SU-DHL-6 (cell line): ENCODE measurements around the gene SLC39A7.

ENCODE experiments used
- H2AFZ ChIP-seq: fragments of 200-600 bp; sonication (generic); 2 replicates; pipeline ENCODE4 v1.6.1; 2014; ENCODE audit warnings: low read depth, mild to moderate bottlenecking, moderate library complexity, mixed read lengths, antibody characterized with exemption, low read length; ENCODE audit not compliant: severe bottlenecking
- H3F3A ChIP-seq: fragments of 200-600 bp; shearing (Covaris generic); 2 replicates; pipeline ENCODE4 v1.6.0; 2016; ENCODE audit warnings: antibody characterized with exemption, mild to moderate bottlenecking; ENCODE audit not compliant: insufficient read depth
- H3K27ac ChIP-seq: fragments of 200-600 bp; sonication (generic); 2 replicates; pipeline ENCODE4 v1.5.1; 2016; ENCODE audit warnings: low read depth, mild to moderate bottlenecking, low read length, moderate library complexity, mixed read lengths
- H3K27me3 ChIP-seq: fragments of 200-600 bp; sonication (generic), shearing (Covaris generic); 2 replicates; pipeline ENCODE4 v1.6.0; 2014; ENCODE audit warnings: mild to moderate bottlenecking, low read length
- H3K36me3 ChIP-seq: fragments of 200-600 bp; sonication (generic); 2 replicates; pipeline ENCODE4 v1.6.1; 2014; ENCODE audit warnings: mild to moderate bottlenecking, low read length, mixed read lengths
- H3K4me2 ChIP-seq: fragments of 300-600, 200-600 bp; shearing (Covaris generic), sonication (generic); 2 replicates; pipeline ENCODE4 v1.6.0; 2014; ENCODE audit warnings: low read length, low read depth, mild to moderate bottlenecking; ENCODE audit not compliant: poor library complexity, severe bottlenecking
- H3K4me3 ChIP-seq: fragments of 200-600 bp; sonication (generic); 2 replicates; pipeline ENCODE4 v1.5.1; 2014; ENCODE audit warnings: antibody characterized with exemption, low read length, mild to moderate bottlenecking, mixed read lengths; ENCODE audit not compliant: insufficient read depth, poor library complexity, severe bottlenecking
- H3K79me2 ChIP-seq: fragments of 200-600 bp; sonication (generic); 2 replicates; pipeline ENCODE4 v1.6.1; 2014; ENCODE audit warnings: mild to moderate bottlenecking, low read length, moderate library complexity; ENCODE audit not compliant: insufficient read depth
- H3K9ac ChIP-seq: fragments of 200-600 bp; sonication (generic); 2 replicates; pipeline ENCODE4 v1.7.0; 2014; ENCODE audit warnings: mild to moderate bottlenecking, low read length
- H3K9me2 ChIP-seq: fragments of 200-600 bp; sonication (generic); replicated peaks from 2 replicates; pipeline ENCODE4 v1.6.1; 2014; ENCODE audit warnings: low read length; ENCODE audit not compliant: insufficient read depth
- H3K9me3 ChIP-seq: fragments of 200-600 bp; sonication (generic); 2 replicates; pipeline ENCODE4 v1.6.1; 2014; ENCODE audit warnings: low read length, mixed read lengths; ENCODE audit not compliant: insufficient read depth
- H4K20me1 ChIP-seq: fragments of 200-600 bp; sonication (generic); 2 replicates; pipeline ENCODE4 v1.6.1; 2014; ENCODE audit warnings: low read depth, mild to moderate bottlenecking, antibody characterized with exemption, low read length, moderate library complexity, mixed read lengths
- CTCF ChIP-seq: fragments of 200-600 bp; sonication (generic); IDR thresholded peaks from one replicate; pipeline ENCODE4 v1.5.1; 2017; ENCODE audit warnings: antibody characterized with exemption, mild to moderate bottlenecking, low read length, moderate library complexity; ENCODE audit not compliant: insufficient read depth, poor library complexity, severe bottlenecking
- EZH2phosphoT487 ChIP-seq: fragments of 200-600 bp; sonication (generic), shearing (Covaris generic); conservative IDR thresholded peaks from 2 replicates; pipeline ENCODE4 v1.6.1; 2018; ENCODE audit warnings: mild to moderate bottlenecking, antibody characterized with exemption, low read length, moderate library complexity, mixed read lengths

The SLC39A7 gene

GRCh38 chr6:33168639-33169038 is 32.0 kb upstream of the SLC39A7 start:
- H4K20me1 ChIP-seq, result no peaks in the 10 kb centered on the region
- H3K4me3 ChIP-seq, result no peak overlapping the region
- H2AFZ ChIP-seq, result no peak overlapping the region
- no peaks in the 10 kb centered on the region for H3F3A ChIP-seq
- no peaks in the 10 kb centered on the region for H3K79me2 ChIP-seq
- no peak overlapping the region for H3K4me2 ChIP-seq
- no peaks in the 10 kb centered on the region for H3K36me3 ChIP-seq
- H3K9me2 ChIP-seq, result no peaks in the 10 kb centered on the region
- H3K27ac ChIP-seq, result no peak overlapping the region
- no peaks in the 10 kb centered on the region for H3K27me3 ChIP-seq
- no peak overlapping the region for H3K9ac ChIP-seq
- no peaks in the 10 kb centered on the region for H3K9me3 ChIP-seq
- TF ChIP-seq EZH2phosphoT487, result no peak
- no peak for TF ChIP-seq CTCF

GRCh38 chr6:33169291-33170175 is 31.1 kb upstream of the SLC39A7 start:
- no peaks in the 10 kb centered on the region for H3K9me2 ChIP-seq
- H3K79me2 ChIP-seq, result no peaks in the 10 kb centered on the region
- H3K4me2 ChIP-seq, result no peak overlapping the region
- no peaks in the 10 kb centered on the region for H4K20me1 ChIP-seq
- H3K9me3 ChIP-seq, result no peaks in the 10 kb centered on the region
- no peak overlapping the region for H3K4me3 ChIP-seq
- no peaks in the 10 kb centered on the region for H3F3A ChIP-seq
- no peak overlapping the region for H3K9ac ChIP-seq
- no peak overlapping the region for H2AFZ ChIP-seq
- H3K36me3 ChIP-seq, result no peaks in the 10 kb centered on the region
- H3K27me3 ChIP-seq, result no peaks in the 10 kb centered on the region
- no peak for TF ChIP-seq EZH2phosphoT487
- no peak for TF ChIP-seq CTCF
- H3K27ac ChIP-seq, result no peak overlapping the region

GRCh38 chr6:33170176-33171015 is 30.3 kb upstream of the SLC39A7 start:
- H3K36me3 ChIP-seq, result no peaks in the 10 kb centered on the region
- no peak overlapping the region for H3K27ac ChIP-seq
- H2AFZ ChIP-seq, result no peak overlapping the region
- no peaks in the 10 kb centered on the region for H4K20me1 ChIP-seq
- TF ChIP-seq CTCF (no peak), EZH2phosphoT487 (no peak)
- no peaks in the 10 kb centered on the region for H3K79me2 ChIP-seq
- H3K9ac ChIP-seq, result no peak overlapping the region
- no peak overlapping the region for H3K4me3 ChIP-seq
- H3F3A ChIP-seq, result no peaks in the 10 kb centered on the region
- no peaks in the 10 kb centered on the region for H3K9me2 ChIP-seq
- no peaks in the 10 kb centered on the region for H3K9me3 ChIP-seq
- H3K4me2 ChIP-seq, result no peak overlapping the region
- no peaks in the 10 kb centered on the region for H3K27me3 ChIP-seq
